GM23338 (cell line): ENCODE results near the gene C2CD5. TPM values are rescaled to one million over a fixed set of nuclear protein-coding genes. Genes with fewer than 3 reads are reported as not detected.

Experiments
- ATAC-seq: fragments of 200-7000 bp; cut with Tn5 transposase; 3 replicates; pipeline ENCODE4 v1.9.1; 2020
- DNase-seq: peaks from one replicate; pipeline ENCODE4 v3.0.0-alpha.2; 2015; ENCODE audit warnings: low spot score
- H2AFZ ChIP-seq: fragments of 200-600 bp; sonication (generic); 2 replicates; pipeline ENCODE4 v1.8.0; 2016; ENCODE audit warnings: antibody characterized with exemption, mild to moderate bottlenecking, moderate library complexity
- H3F3A ChIP-seq: fragments of 200-600 bp; sonication (generic); replicated peaks from 2 replicates; pipeline ENCODE4 v1.8.0; 2017; ENCODE audit warnings: antibody characterized with exemption, mixed run types, low read depth
- H3K27ac ChIP-seq: fragments of 200-600 bp; sonication (generic); 2 replicates; pipeline ENCODE4 v1.6.1; 2016; ENCODE audit warnings: low read depth
- H3K27me3 ChIP-seq: fragments of 200-600 bp; sonication (generic); 2 replicates; pipeline ENCODE4 v1.8.0; 2016; ENCODE audit warnings: mild to moderate bottlenecking, mixed run types, moderate library complexity; ENCODE audit not compliant: insufficient read depth
- H3K36me3 ChIP-seq: fragments of 200-600 bp; sonication (generic); 2 replicates; pipeline ENCODE4 v1.8.0; 2016; ENCODE audit warnings: mild to moderate bottlenecking; ENCODE audit not compliant: insufficient read depth
- H3K4me1 ChIP-seq: fragments of 200-600 bp; sonication (generic); 2 replicates; pipeline ENCODE4 v1.8.0; 2016; ENCODE audit warnings: mild to moderate bottlenecking, moderate library complexity; ENCODE audit not compliant: insufficient read depth
- H3K4me2 ChIP-seq: fragments of 200-600 bp; sonication (generic); 2 replicates; pipeline ENCODE4 v1.7.1; 2017; ENCODE audit warnings: mixed run types
- H3K4me3 ChIP-seq: fragments of 200-600 bp; sonication (generic); 2 replicates; pipeline ENCODE4 v1.6.1; 2016; ENCODE audit warnings: mixed run types
- H3K79me2 ChIP-seq: fragments of 200-600 bp; sonication (generic); replicated peaks from 2 replicates; pipeline ENCODE4 v1.8.0; 2017; ENCODE audit warnings: mild to moderate bottlenecking; ENCODE audit not compliant: insufficient read depth
- H3K9me2 ChIP-seq: fragments of 200-600 bp; sonication (generic); 2 replicates; pipeline ENCODE4 v1.8.0; 2017; ENCODE audit not compliant: insufficient read depth
- H4K20me1 ChIP-seq: fragments of 200-600 bp; sonication (generic); replicated peaks from 2 replicates; pipeline ENCODE4 v1.8.0; 2017; ENCODE audit warnings: mild to moderate bottlenecking; ENCODE audit not compliant: insufficient read depth
- H3K27ac Mint-ChIP-seq: 2 replicates; pipeline ENCODE4 v1.8.0; 2020; ENCODE audit warnings: inconsistent platforms, mild to moderate bottlenecking, moderate library complexity, mixed read lengths
- H3K27me3 Mint-ChIP-seq: 3 replicates; pipeline ENCODE4 v1.8.0; 2022; ENCODE audit warnings: low read depth, mild to moderate bottlenecking, moderate library complexity, mixed read lengths, inconsistent platforms; ENCODE audit not compliant: insufficient read depth, poor library complexity
- H3K36me3 Mint-ChIP-seq: 3 replicates; pipeline ENCODE4 v1.8.0; 2021; ENCODE audit warnings: low read depth, mild to moderate bottlenecking, inconsistent platforms, moderate library complexity, mixed read lengths
- H3K4me1 Mint-ChIP-seq: 3 replicates; pipeline ENCODE4 v1.8.0; 2020; ENCODE audit warnings: mild to moderate bottlenecking, inconsistent platforms, mixed read lengths
- H3K4me3 Mint-ChIP-seq: 3 replicates; pipeline ENCODE4 v1.8.0; 2021; ENCODE audit warnings: moderate library complexity, mild to moderate bottlenecking, inconsistent platforms, mixed read lengths
- H3K9me3 Mint-ChIP-seq: 3 replicates; pipeline ENCODE4 v1.8.0; 2020; ENCODE audit warnings: moderate library complexity, mild to moderate bottlenecking, inconsistent platforms, mixed read lengths
- polyA plus RNA-seq: library from polyadenylated mRNA; unstranded; fragments of >200 nt; fragmentation: Nextera tagmentation; extraction: Ambion mirVana; gene quantifications from 2 replicates; pipeline ENCODE4 v1.2.1, GENCODE V29; 2016
- total RNA-seq: library from RNA; depleted of rRNA; stranded (reverse); fragments of >200 nt; shearing (Covaris generic); gene quantifications from 2 replicates; pipeline ENCODE4 v1.2.3, GENCODE V29; 2014
- TF ChIP-seq, protein P1 (sequence below): fragments of 250-450 bp; sonication (Bioruptor Pico); IDR thresholded peaks from 2 replicates; pipeline ENCODE4 v1.5.0; 2020; ENCODE audit warnings: mild to moderate bottlenecking, moderate library complexity
- TF ChIP-seq, protein P2 (sequence below), 2 experiments: fragments of 200-600 bp in 1 of 2; sonication (generic) in 1 of 2; conservative IDR thresholded peaks; 2 replicates each; pipeline versions ENCODE4 v1.5.1 to v1.6.1; 2016 to 2017; ENCODE audit warnings: antibody characterized with exemption in 2 of 2, low read depth in 2 of 2, mild to moderate bottlenecking in 2 of 2, moderate library complexity in 1 of 2

The C2CD5 gene
- total and polyA plus RNA-seq, 2 experiments from 2014 or later: 22.0 to 68.6 TPM

DNA sequence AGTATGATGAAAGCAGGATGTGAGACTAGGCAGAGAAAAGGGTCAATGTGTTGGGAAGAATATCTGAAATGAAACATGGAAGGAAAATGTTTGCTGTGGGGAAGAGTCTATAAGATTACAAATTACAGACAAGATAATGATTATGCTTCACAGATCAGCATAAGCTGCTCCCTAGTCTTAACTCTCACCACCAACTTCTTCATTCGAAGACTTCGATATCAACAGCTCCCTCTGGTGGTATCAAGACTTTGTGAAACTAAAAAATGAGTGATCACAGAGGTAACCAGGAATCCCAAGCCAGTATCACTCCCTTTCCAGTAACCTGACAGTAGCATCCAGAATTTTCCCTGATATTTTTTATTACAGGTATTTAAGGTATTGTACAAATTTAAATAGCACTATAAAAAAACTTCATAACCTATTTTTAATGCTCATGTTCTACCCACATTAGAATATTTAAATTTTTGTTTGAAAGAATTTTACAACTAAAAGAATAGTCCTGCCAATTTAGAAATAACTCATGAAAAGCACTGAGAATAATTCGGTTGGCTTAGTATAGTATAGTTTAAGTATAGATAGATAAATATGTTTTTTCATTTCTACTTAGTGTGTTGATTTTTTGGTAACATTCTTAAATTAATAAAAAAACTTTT lies 84.4 kb downstream of the C2CD5 start:
- H4K20me1 ChIP-seq: no peaks in the 10 kb centered on the region; the same call in 1 of the 2 replicates
- Mint-ChIP-seq H3K4me3 (no peak overlapping the region), H3K36me3 (no peaks in the 10 kb centered on the region; the same call in 1 of the 3 replicates), H3K27ac (no peak overlapping the region), H3K27me3 (no peaks in the 10 kb centered on the region), H3K4me1 (peaks cover 3% of the 10 kb centered on the region; the same call in 2 of the 3 replicates), H3K9me3 (no peaks in the 10 kb centered on the region; the same call in 2 of the 3 replicates)
- ATAC-seq (peak; percentile 87), DNase-seq (peak; percentile 91)
- no peaks in the 10 kb centered on the region for H3K79me2 ChIP-seq
- no peaks in the 10 kb centered on the region for H3K36me3 ChIP-seq
- H3K4me2 ChIP-seq: no peak overlapping the region
- no peaks in the 10 kb centered on the region for H3K4me1 ChIP-seq
- H3K27me3 ChIP-seq: no peaks in the 10 kb centered on the region
- TF ChIP-seq, protein P1, sequence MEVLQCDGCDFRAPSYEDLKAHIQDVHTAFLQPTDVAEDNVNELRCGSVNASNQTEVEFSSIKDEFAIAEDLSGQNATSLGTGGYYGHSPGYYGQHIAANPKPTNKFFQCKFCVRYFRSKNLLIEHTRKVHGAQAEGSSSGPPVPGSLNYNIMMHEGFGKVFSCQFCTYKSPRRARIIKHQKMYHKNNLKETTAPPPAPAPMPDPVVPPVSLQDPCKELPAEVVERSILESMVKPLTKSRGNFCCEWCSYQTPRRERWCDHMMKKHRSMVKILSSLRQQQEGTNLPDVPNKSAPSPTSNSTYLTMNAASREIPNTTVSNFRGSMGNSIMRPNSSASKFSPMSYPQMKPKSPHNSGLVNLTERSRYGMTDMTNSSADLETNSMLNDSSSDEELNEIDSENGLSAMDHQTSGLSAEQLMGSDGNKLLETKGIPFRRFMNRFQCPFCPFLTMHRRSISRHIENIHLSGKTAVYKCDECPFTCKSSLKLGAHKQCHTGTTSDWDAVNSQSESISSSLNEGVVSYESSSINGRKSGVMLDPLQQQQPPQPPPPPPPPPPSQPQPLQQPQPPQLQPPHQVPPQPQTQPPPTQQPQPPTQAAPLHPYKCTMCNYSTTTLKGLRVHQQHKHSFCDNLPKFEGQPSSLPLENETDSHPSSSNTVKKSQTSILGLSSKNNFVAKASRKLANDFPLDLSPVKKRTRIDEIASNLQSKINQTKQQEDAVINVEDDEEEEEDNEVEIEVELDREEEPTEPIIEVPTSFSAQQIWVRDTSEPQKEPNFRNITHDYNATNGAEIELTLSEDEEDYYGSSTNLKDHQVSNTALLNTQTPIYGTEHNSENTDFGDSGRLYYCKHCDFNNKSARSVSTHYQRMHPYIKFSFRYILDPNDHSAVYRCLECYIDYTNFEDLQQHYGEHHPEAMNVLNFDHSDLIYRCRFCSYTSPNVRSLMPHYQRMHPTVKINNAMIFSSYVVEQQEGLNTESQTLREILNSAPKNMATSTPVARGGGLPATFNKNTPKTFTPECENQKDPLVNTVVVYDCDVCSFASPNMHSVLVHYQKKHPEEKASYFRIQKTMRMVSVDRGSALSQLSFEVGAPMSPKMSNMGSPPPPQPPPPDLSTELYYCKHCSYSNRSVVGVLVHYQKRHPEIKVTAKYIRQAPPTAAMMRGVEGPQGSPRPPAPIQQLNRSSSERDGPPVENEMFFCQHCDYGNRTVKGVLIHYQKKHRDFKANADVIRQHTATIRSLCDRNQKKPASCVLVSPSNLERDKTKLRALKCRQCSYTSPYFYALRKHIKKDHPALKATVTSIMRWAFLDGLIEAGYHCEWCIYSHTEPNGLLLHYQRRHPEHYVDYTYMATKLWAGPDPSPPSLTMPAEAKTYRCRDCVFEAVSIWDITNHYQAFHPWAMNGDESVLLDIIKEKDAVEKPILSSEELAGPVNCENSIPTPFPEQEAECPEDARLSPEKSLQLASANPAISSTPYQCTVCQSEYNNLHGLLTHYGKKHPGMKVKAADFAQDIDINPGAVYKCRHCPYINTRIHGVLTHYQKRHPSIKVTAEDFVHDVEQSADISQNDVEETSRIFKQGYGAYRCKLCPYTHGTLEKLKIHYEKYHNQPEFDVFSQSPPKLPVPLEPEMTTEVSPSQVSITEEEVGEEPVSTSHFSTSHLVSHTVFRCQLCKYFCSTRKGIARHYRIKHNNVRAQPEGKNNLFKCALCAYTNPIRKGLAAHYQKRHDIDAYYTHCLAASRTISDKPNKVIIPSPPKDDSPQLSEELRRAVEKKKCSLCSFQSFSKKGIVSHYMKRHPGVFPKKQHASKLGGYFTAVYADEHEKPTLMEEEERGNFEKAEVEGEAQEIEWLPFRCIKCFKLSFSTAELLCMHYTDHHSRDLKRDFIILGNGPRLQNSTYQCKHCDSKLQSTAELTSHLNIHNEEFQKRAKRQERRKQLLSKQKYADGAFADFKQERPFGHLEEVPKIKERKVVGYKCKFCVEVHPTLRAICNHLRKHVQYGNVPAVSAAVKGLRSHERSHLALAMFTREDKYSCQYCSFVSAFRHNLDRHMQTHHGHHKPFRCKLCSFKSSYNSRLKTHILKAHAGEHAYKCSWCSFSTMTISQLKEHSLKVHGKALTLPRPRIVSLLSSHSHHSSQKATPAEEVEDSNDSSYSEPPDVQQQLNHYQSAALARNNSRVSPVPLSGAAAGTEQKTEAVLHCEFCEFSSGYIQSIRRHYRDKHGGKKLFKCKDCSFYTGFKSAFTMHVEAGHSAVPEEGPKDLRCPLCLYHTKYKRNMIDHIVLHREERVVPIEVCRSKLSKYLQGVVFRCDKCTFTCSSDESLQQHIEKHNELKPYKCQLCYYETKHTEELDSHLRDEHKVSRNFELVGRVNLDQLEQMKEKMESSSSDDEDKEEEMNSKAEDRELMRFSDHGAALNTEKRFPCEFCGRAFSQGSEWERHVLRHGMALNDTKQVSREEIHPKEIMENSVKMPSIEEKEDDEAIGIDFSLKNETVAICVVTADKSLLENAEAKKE (CRISPR knock-in tag): no peak
- TF ChIP-seq, protein P2, sequence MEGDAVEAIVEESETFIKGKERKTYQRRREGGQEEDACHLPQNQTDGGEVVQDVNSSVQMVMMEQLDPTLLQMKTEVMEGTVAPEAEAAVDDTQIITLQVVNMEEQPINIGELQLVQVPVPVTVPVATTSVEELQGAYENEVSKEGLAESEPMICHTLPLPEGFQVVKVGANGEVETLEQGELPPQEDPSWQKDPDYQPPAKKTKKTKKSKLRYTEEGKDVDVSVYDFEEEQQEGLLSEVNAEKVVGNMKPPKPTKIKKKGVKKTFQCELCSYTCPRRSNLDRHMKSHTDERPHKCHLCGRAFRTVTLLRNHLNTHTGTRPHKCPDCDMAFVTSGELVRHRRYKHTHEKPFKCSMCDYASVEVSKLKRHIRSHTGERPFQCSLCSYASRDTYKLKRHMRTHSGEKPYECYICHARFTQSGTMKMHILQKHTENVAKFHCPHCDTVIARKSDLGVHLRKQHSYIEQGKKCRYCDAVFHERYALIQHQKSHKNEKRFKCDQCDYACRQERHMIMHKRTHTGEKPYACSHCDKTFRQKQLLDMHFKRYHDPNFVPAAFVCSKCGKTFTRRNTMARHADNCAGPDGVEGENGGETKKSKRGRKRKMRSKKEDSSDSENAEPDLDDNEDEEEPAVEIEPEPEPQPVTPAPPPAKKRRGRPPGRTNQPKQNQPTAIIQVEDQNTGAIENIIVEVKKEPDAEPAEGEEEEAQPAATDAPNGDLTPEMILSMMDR (conservative IDR thresholded peaks at IDR 0.05; ENCODE audit: low read depth in 2 of 2): peak; percentile 69 to 71
- no peak overlapping the region for H2AFZ ChIP-seq
- H3F3A ChIP-seq: no peaks in the 10 kb centered on the region
- H3K9me2 ChIP-seq: no peaks in the 10 kb centered on the region
- H3K27ac ChIP-seq: no peak overlapping the region
- no peak overlapping the region for H3K4me3 ChIP-seq
